ENCODE data around the gene AOX1. TPM values are rescaled to one million over a fixed set of nuclear protein-coding genes. Genes with fewer than 3 reads are reported as not detected.

The AOX1 gene
- total and polyA plus RNA-seq, 2 of the 8 experiments (the other 6 are each of a cell fraction or from before 2014, with no cell fraction given) = 5.6 to 8.3 TPM

GRCh38 chr2:200590090-200590489, 4.3 kb downstream of the AOX1 start (continued):
- no peak for TF ChIP-seq SIN3A (conservative IDR thresholded peaks at IDR 0.05 in 1 of 2, IDR thresholded peaks at IDR 0.05 in 1 of 2; ENCODE audit: low read depth in 1 of 2, low read length in 2 of 2)
